Measurements from ENCODE around the gene OR2A7.
"Not testable (repeated sequence)": the region's sequence is repeated elsewhere in the genome, so short reads cannot be mapped to it uniquely, and the experiment has no call there.

Gene OR2A7

DNA sequence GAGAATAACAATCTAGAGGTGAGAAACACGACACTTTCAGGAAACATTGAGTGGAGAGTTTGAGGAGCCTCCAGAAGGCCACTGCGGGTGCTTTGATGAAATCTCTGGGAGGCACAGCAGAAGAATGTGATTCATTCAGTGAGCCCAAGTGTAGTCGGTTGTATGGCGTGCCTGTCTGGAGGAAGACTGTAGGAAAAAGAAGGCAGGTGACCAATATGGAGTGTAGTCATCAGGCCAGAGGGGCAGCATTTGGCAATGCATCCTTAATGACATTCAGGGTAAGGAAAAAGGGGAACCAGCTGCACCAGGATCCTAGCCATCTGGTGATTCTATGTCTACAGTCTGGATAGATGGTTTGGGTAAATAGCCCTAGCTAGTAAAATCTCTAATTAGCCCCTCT, 12.3 kb downstream of the OR2A7 start:
- not testable (repeated sequence) for DNase-seq (ENCODE audit: low read depth in 2 of 2)

DNA sequence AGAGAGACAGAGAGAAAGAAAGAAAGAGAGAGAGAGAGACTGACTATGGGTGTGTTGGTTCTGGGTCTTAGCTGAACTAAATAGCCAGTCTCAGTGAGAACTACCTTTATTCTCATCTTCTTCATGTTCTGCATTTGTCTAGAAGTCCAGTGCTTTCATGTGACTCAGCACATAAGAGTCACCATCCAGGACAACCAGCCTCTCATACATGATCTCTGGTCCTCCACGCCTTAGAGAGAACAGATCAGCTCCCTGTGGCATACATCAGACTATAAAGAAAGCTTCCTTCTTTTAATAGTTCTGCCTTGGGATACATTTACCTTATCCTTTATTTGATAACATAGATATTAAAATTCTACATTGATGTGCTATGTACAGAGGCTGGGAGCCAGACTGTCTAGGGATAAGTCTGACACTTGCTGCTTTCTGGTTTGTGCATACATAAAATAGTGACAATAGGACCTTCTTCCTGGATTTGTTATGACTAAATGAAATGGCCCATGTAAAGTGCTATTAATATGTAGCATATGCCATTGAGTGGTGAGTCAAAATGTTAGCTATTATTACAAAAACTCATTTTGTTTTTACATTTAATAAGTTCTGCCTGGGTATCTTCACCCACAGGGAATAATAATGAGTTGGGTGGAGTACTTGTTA, 16.8 kb downstream of the OR2A7 start:
- not testable (repeated sequence) for DNase-seq (ENCODE audit: low read depth in 2 of 2)

DNA sequence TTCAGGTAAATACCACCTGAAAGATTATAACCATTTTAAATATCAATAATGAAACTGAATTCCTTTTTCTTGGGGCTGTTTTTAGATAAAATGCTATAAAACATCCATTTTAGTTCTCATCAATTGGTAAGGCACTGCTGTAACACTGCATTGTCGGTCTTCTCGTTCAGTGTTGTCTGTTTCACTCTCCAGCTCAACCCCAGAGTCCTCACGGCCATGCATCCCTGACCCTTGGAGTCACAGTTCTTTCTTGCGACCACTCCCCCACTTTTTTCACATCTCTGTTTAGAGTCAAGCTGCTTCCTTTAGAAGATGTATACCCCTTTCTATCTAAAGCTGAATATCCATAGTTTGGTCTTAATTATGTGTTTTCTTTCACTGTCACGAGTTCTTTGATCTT, 17.6 kb downstream of the OR2A7 start:
- not testable (repeated sequence) for DNase-seq (ENCODE audit: low read depth in 2 of 2)

DNA sequence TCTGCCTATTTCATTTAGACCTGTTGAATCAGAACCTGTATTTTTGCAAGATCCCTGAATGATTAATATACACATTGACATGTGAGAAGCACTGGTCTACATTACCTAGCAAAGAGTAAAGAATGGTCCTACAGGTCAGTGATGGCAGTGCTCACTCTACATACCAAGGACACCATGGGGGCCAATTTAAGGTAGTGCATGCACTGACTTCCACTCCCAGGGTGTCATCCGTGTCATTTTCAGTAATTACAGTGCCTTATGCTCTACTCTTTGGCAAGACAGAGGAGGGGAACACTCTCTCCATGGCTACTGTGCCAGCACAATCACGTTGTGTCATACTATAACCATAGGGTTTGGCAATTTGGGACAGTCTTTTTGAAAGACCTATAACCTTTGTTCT, 19.2 kb downstream of the OR2A7 start:
- DNase-seq (ENCODE audit: low read depth in 2 of 2): not testable (repeated sequence)

DNA sequence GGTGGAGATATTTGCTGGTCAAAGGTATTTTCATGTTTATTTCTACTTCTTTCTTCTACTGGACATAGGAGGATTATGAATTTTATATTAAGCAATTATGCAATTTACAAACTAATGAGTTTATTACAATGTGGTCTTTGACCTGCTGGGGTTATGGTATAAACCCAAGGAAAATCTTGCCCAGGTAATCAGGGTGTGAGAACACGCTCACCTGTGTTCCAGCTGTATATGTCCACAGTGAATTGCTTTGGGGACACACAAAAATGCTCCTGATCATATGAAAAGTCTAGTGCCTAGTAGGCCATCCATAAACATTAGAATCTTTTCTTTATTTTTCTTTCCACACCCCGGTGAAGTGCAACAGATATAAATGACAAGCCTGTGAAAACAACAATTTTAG, 25.2 kb downstream of the OR2A7 start, which contains the start of gene OR2A42:
TSS of gene OR2A42 (minus strand) at position 241 of the 400 bp plus-strand sequence. CDS start 6,762 bp downstream, outside the sequence.
- not testable (repeated sequence) for DNase-seq (ENCODE audit: low read depth in 2 of 2)

DNA sequence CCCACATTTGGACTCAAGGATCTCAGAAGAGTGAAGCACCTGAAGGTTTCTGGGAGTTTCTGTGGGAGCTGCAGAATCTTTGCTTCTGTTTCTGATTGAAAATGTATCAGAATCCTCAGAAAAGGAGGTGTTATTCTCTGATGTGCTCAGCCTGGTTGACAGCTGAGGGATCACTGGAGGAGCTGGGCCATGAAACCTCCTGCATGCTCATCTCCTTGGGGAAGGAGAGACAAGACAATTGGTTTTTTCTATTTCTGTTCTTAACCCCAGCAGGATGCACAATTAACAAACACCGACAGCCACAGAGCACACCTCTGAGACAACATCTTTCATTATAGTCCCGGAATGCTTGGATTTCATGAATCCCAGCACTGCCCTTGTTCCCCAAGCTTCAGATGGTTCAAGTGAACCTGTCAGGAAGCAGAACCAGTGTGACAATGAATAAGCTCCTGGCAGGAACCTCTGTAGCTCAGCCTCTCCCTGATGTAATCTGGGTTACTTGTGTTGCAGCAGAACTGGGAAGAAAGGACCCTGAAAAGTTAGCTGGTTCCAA, 26.0 kb downstream of the OR2A7 start:
- not testable (repeated sequence) for DNase-seq (ENCODE audit: low read depth in 2 of 2)

DNA sequence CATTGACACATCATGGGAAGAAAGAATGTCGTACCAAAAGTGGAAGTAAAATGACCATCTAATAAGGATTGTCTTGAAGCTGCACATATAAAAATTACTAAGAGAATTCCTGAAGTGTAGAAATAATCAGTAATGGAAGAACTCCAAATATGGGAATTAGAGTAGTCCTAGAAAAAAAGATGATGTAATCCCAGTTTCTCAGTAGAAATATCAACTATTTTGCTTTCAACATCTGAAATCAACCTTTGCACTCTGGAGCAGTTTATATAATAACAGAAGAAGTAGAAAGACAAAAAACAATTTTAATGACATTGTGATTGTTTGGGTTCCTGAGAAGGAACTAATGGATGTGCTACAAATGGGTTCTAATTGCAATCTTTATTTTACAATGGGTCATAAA, 31.6 kb downstream of the OR2A7 start:
- not testable (repeated sequence) for DNase-seq (ENCODE audit: low read depth in 2 of 2)

DNA sequence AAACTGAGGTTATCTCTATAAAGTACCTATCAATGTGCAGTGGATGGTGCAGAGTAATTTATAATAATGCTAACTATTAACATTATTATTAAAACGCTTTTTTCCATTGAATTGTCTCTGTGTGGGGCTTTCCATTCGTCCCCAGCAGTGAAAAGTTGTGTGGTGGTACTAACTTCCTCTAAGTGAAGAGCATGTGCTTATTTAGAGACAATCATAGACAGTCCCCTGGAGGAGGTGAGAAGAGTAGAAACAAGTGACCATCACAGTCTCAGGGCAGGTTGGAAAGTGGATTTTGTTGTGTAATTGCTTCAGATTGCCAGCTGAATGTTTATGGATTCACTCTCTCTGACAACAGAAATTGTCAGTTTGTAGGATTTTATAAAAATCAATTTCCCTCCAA, 33.6 kb downstream of the OR2A7 start:
- not testable (repeated sequence) for DNase-seq (ENCODE audit: low read depth in 2 of 2)

DNA sequence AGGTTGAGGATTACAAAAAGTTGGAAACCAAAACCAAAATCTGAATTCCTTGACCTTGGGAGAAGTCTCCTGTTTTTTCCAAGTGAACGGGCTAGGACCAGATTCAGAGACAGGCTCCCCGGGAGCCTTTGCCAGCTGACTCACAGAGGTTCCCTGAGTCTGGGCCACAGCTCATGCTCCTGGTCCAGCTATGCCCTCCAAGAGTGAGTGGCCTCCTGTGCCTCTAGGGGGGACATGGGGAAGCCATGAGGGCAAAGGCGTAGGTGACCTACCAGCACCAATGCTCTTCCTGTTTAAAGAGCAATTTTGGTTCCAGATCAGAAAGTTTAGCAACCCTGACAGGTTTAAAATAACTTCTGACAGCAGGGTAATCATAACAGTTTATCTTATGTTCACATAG, 35.8 kb downstream of the OR2A7 start:
- not testable (repeated sequence) for DNase-seq (ENCODE audit: low read depth in 2 of 2)

DNA sequence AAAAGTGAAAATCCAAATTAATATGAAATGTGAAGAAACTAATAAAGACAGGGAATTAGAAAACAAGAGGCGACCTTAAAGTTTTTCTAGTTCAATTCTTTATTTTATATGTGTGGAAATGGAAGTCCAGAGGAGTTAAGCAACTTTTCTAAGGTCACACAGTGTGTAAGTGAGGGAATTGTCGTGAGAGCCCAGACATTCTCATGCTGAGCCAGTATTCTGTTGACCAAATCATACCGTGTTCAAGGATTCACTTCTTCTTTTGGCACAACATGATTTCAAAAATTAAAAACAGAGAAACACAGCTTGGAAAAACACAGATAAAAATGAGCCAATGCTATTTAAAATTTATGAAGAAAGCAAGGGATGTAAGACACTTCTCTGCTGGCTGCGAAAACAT, 37.7 kb downstream of the OR2A7 start:
- not testable (repeated sequence) for DNase-seq (ENCODE audit: low read depth in 2 of 2)

DNA sequence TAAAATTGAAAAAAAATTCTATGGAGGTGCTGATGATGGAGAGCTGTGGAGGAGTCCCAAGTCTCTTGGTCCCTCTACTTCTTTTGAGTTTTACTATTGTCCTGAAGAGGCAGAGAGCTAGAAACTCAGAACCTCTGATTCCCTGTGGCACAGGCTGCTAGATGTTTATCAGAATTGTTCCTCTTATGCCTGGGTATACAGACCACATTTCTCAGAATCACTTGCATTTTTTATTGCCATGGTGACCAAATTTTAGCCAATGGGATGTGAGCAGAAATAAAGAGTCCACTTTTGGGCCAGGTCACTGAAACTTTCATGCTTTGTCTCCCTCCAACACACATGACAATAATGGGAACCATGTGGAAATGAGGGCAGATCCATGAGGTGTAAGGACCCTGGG, 40.9 kb downstream of the OR2A7 start:
- not testable (repeated sequence) for DNase-seq (ENCODE audit: low read depth in 2 of 2)

DNA sequence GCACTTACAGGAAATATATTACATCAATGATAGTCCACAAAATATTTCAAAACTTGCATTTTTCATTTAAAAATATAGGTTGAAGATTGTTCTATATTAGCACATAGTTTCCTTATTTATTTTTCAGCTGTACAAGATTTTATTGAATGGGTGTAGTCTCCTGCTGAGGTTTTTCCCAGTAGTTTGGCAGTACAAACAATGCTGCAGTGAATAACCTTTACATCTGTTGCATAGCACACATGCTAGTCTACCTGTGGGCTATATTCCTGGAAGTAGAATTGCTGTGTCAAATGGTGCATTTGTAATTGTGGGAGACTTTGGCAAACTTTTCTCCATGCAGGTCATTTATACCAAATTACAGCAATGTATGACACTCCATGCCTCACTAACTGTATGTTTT, 44.1 kb downstream of the OR2A7 start:
- not testable (repeated sequence) for DNase-seq (ENCODE audit: low read depth in 2 of 2)

DNA sequence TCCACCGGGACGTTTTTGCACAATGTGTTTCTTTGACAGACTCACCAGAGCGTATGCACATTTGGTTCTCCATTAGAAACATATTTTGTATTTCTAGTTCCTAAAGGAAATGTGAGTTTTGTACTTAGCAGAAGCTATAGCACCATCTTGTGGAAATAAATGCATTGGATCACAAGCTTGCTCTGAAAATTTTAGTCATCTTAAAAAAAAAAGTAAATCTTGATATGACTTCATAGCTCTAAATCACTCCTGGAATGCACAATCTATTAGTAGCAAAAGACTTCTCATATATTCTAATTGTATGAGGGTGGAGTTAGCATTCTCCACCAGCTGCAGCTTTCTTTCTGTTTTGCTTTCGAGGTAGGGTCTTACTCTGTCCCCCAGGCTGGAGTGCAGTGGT, 45.4 kb downstream of the OR2A7 start:
- not testable (repeated sequence) for DNase-seq (ENCODE audit: low read depth in 2 of 2)

DNA sequence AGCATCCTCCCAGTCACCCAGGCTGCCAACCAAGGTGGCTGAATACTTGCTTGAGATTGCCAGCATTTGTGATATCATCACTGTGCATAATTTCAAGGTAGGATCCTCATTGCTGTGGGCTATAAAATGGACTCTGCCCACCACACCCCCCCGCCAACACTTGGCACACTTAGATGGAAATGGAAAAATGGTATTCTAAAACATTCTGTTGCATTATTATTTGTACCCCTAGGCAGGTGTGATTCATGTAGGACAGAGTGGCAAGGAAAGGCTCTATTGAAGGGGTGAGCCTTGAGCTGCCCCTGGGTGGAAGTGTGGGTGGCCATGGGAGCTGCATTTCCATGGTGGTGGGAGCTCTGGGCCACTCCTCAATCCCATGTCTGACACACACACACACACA, 46.0 kb downstream of the OR2A7 start:
- not testable (repeated sequence) for DNase-seq (ENCODE audit: low read depth in 2 of 2)

DNA sequence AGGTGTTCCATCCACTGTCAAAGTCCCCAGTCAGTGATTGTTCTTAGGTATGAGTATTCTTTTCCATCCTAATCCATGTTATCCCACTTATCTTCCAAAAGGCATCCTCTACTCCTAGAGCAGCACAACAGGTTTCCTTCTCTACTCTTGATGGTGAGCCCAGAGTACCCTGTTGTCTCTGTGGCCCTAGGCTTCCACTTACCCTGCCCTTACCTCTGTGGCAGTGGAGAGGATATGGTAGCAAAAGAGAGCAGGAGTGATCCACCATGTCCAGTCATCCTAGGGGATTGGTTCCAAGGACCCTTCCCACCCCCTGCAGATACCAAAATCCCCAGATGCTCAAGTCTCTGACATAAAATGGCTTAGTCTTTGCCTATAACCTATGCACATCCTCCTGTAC, 47.4 kb downstream of the OR2A7 start:
- DNase-seq (ENCODE audit: low read depth in 2 of 2): not testable (repeated sequence)
